ENCODE data around the gene THSD4. TPM values are rescaled to one million over a fixed set of nuclear protein-coding genes. Genes with fewer than 3 reads are reported as not detected.

The THSD4 gene
- total and polyA plus RNA-seq, 2 of the 8 experiments (the other 6 are each of a cell fraction or from before 2014, with no cell fraction given) = 2.5 to 6.2 TPM

DNA sequence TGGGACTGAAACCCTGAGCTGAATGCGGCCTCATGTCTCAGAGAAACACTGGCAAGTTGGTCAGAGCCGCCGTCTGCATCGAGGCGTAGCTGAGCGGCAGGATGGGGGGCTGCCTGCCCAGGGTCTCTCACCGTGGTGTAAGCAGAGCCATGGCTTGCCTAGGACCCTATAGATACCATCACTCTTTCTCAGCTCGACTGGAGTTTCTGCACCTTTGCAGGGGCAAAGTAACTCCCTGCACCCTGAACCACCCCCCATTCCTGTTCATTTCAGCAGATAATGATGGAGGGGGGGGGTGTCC lies 666.6 kb downstream of the THSD4 start:
- no peak overlapping the region for H3K27ac ChIP-seq (ENCODE audit: low read depth, low read length)
- WGBS, 2 experiments (ENCODE audit: extremely low coverage in 1 of 2, insufficient coverage in 1 of 2, insufficient read length in 1 of 2, insufficient replicate concordance in 2 of 2, low coverage in 1 of 2, low lambda C conversion rate in 2 of 2, missing lambda C conversion rate in 1 of 2) = 92% methylated on average over 8 of the region's 8 CpGs; no CpG with 5 or more reads in 1 of the 2 experiments
- H2BK15ac ChIP-seq (ENCODE audit: low read length) = no peak overlapping the region
- no peak overlapping the region for H3K4ac ChIP-seq (replicated peaks; ENCODE audit: insufficient read length, low read depth, low read length)
- no peak overlapping the region for H2BK12ac ChIP-seq (ENCODE audit: low read depth, low read length)
- no peaks in the 10 kb centered on the region for H3K36me3 ChIP-seq (ENCODE audit: control insufficient read depth in 2 of 4, insufficient read depth in 4 of 4, low read length in 3 of 4)
- no peaks in the 10 kb centered on the region for H3K27me3 ChIP-seq (replicated peaks in 1 of 4; ENCODE audit: control insufficient read depth in 3 of 4, extremely low read depth in 1 of 4, insufficient read depth in 3 of 4, low read length in 3 of 4)
- no peak overlapping the region for H3K23ac ChIP-seq (ENCODE audit: insufficient read length)
- no peak overlapping the region for H2AK5ac ChIP-seq (ENCODE audit: low read depth, low read length)
- no peaks in the 10 kb centered on the region; a peak in 3 of 7 replicates for H3K4me1 ChIP-seq (replicated peaks in 1 of 4; ENCODE audit: control insufficient read depth in 3 of 4, insufficient read depth in 4 of 4, low read length in 3 of 4)
- no peaks in the 10 kb centered on the region for H3K23me2 ChIP-seq (ENCODE audit: low read depth, low read length)
- no peak for TF ChIP-seq SP2 (IDR thresholded peaks at IDR 0.05; ENCODE audit: low read length)
- TF ChIP-seq CBX5 (IDR thresholded peaks at IDR 0.05; ENCODE audit: low read depth, low read length) = no peak
- no peak for TF ChIP-seq CTBP2 (IDR thresholded peaks at IDR 0.05; ENCODE audit: borderline replicate concordance, insufficient read depth, insufficient read length, low read length)
- TF ChIP-seq BCL11A (IDR thresholded peaks at IDR 0.05; ENCODE audit: low read depth in 2 of 2, low read length in 2 of 2) = no peak
- no peak for TF ChIP-seq TAF7 (optimal IDR thresholded peaks at IDR 0.05; ENCODE audit: borderline replicate concordance, low read depth, low read length)
- TF ChIP-seq RAD21 (IDR thresholded peaks at IDR 0.05 in 1 of 2, conservative IDR thresholded peaks at IDR 0.05 in 1 of 2; ENCODE audit: low read depth in 2 of 2, low read length in 2 of 2) = no peak
- TF ChIP-seq RNF2 (IDR thresholded peaks at IDR 0.05; ENCODE audit: borderline replicate concordance, low read depth, low read length, missing control alignments, poor library complexity, severe bottlenecking) = no peak
- TF ChIP-seq ATF3 (IDR thresholded peaks at IDR 0.05; ENCODE audit: insufficient read depth, low read depth, low read length) = no peak
- TF ChIP-seq TAF1 (IDR thresholded peaks at IDR 0.05; ENCODE audit: low read depth, low read length) = no peak
- TF ChIP-seq POU5F1 (IDR thresholded peaks at IDR 0.05; ENCODE audit: low read depth, low read length) = no peak
- TF ChIP-seq SIN3A (conservative IDR thresholded peaks at IDR 0.05 in 1 of 2, IDR thresholded peaks at IDR 0.05 in 1 of 2; ENCODE audit: low read depth in 1 of 2, low read length in 2 of 2) = no peak
- no peak overlapping the region for H4K5ac ChIP-seq (ENCODE audit: insufficient read length, low read depth, low read length)
- no peak overlapping the region for H3K4me3 ChIP-seq (ENCODE audit: extremely low read depth in 1 of 4, insufficient read depth in 2 of 4, low read depth in 3 of 4, low read length in 4 of 4)
- H3K18ac ChIP-seq (ENCODE audit: extremely low read depth, low read length) = no peak overlapping the region
- no peak overlapping the region for H2BK5ac ChIP-seq (ENCODE audit: low read depth, low read length)
- no peak overlapping the region for H2BK20ac ChIP-seq (ENCODE audit: low read length)
- H2BK120ac ChIP-seq (replicated peaks; ENCODE audit: low read depth, low read length) = no peak overlapping the region
- no peaks in the 10 kb centered on the region for H3K9me3 ChIP-seq (ENCODE audit: insufficient read depth in 2 of 2, low read depth in 1 of 2, low read length in 1 of 2)
- no peaks in the 10 kb centered on the region for H3K79me1 ChIP-seq (ENCODE audit: low read depth, low read length)
- H3K9ac ChIP-seq (replicated peaks in 1 of 4; ENCODE audit: extremely low read depth in 1 of 4, low read depth in 3 of 4, low read length in 3 of 4) = no peak overlapping the region
- H3K56ac ChIP-seq (replicated peaks; ENCODE audit: insufficient read length, low read depth, low read length) = no peak overlapping the region
- FAIRE-seq = no peak
- no peaks in the 10 kb centered on the region for H4K20me1 ChIP-seq (replicated peaks in 1 of 2; ENCODE audit: control insufficient read depth in 1 of 2, insufficient read depth in 2 of 2, low read length in 2 of 2)
- H2AFZ ChIP-seq (ENCODE audit: low read length) = no peak overlapping the region
- DNase-seq (ENCODE audit: low read depth in 1 of 2, low spot score in 2 of 2) = no peak
- H3K14ac ChIP-seq (ENCODE audit: insufficient read length) = no peak overlapping the region
- POLR2A ChIA-PET (ENCODE audit: partially characterized antibody) = interaction anchor here (2.2 kb wide), 1 partner anchor 29 kb away, joined by 7 read pairs; no protein-coding TSS in a partner anchor
- no peak overlapping the region for H3K4me2 ChIP-seq (ENCODE audit: insufficient read depth in 1 of 2, low read depth in 2 of 2, low read length in 2 of 2)
- H4K91ac ChIP-seq (replicated peaks; ENCODE audit: insufficient read length, low read length) = no peak overlapping the region
- no peak overlapping the region; the same call in 1 of the 2 replicates for H4K8ac ChIP-seq (ENCODE audit: extremely low read depth, insufficient read depth, low read length)
- CTCF ChIA-PET (ENCODE audit: partially characterized antibody) = interaction anchor here (0.8 to 5.8 kb wide), 16 partner anchors 9 to 388 kb away, joined by 3 to 49 read pairs (median 5); no protein-coding TSS in a partner anchor
- H3K79me2 ChIP-seq (ENCODE audit: control insufficient read depth in 1 of 2, insufficient read depth in 2 of 2, low read length in 2 of 2) = no peaks in the 10 kb centered on the region

Data from H1 (cell line).